Measurements from ENCODE around the gene TRPC4.

DNA sequence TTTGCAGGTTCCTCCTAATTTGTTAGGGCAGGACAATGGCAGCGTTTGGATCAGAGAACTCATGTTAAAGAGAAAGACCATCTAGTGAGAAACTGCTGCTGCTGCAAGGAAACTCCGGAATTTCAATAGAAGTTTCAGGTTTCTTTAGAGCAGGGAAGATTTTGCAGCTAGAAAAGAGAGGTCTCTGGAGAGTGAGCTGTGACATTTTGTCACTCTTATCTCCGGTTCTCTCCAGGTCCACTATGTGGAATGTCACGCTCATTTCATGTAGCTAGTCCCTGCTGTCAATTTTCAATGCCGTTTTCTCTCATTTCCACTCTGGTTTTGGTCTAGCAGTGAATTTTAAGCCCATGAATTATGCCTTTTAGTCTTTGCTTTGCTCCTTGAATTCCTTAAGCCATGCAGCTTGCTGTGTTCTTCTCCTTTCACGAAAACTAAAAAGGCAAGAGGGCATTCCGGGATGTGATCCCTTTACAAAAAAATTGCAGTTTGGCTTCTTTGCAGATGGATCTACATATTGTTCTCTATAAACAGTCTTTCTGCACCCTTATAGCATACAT is 224.3 kb downstream of the TRPC4 start:
- TF ChIP-seq, protein P1, sequence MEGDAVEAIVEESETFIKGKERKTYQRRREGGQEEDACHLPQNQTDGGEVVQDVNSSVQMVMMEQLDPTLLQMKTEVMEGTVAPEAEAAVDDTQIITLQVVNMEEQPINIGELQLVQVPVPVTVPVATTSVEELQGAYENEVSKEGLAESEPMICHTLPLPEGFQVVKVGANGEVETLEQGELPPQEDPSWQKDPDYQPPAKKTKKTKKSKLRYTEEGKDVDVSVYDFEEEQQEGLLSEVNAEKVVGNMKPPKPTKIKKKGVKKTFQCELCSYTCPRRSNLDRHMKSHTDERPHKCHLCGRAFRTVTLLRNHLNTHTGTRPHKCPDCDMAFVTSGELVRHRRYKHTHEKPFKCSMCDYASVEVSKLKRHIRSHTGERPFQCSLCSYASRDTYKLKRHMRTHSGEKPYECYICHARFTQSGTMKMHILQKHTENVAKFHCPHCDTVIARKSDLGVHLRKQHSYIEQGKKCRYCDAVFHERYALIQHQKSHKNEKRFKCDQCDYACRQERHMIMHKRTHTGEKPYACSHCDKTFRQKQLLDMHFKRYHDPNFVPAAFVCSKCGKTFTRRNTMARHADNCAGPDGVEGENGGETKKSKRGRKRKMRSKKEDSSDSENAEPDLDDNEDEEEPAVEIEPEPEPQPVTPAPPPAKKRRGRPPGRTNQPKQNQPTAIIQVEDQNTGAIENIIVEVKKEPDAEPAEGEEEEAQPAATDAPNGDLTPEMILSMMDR (conservative IDR thresholded peaks at IDR 0.05; ENCODE audit: low read depth, low read length): no peak
- no peak for TF ChIP-seq EZH2phosphoT487 (IDR thresholded peaks at IDR 0.05; ENCODE audit: borderline replicate concordance, low read length)
- no peak for TF ChIP-seq EZH2 (IDR thresholded peaks at IDR 0.05; ENCODE audit: low read length, unreplicated experiment)
